ENCODE measurements around the gene CTSL.

DNA sequence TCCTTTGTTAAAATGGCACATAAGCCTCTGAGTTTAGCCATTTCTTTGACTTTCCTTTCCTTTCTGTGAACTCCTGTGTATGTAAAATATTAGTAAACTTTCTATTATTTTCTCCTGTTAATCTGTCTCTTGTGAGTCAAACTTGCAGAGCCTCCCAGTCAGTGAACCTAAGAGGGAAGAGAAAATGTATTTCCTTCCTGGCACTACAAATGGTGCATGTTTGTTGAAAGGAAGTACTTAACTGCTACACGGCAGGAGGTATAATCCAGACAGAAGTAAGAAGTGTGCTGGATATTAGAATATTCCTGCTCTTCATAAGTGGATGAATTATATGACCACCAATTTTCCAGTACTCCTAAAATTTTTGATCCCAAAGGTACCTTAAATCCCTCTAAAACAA lies 23.0 kb downstream of the CTSL start:
- TF ChIP-seq, protein P1, sequence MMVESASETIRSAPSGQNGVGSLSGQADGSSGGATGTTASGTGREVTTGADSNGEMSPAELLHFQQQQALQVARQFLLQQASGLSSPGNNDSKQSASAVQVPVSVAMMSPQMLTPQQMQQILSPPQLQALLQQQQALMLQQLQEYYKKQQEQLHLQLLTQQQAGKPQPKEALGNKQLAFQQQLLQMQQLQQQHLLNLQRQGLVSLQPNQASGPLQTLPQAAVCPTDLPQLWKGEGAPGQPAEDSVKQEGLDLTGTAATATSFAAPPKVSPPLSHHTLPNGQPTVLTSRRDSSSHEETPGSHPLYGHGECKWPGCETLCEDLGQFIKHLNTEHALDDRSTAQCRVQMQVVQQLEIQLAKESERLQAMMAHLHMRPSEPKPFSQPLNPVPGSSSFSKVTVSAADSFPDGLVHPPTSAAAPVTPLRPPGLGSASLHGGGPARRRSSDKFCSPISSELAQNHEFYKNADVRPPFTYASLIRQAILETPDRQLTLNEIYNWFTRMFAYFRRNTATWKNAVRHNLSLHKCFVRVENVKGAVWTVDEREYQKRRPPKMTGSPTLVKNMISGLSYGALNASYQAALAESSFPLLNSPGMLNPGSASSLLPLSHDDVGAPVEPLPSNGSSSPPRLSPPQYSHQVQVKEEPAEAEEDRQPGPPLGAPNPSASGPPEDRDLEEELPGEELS (CRISPR knock-in tag; IDR thresholded peaks at IDR 0.05), result no peak
- TF ChIP-seq E2F1 (CRISPR knock-in tag; IDR thresholded peaks at IDR 0.05), result no peak
- no peak for TF ChIP-seq ZNF396 (CRISPR knock-in tag; IDR thresholded peaks at IDR 0.05; ENCODE audit: borderline replicate concordance)
- TF ChIP-seq, protein P2, sequence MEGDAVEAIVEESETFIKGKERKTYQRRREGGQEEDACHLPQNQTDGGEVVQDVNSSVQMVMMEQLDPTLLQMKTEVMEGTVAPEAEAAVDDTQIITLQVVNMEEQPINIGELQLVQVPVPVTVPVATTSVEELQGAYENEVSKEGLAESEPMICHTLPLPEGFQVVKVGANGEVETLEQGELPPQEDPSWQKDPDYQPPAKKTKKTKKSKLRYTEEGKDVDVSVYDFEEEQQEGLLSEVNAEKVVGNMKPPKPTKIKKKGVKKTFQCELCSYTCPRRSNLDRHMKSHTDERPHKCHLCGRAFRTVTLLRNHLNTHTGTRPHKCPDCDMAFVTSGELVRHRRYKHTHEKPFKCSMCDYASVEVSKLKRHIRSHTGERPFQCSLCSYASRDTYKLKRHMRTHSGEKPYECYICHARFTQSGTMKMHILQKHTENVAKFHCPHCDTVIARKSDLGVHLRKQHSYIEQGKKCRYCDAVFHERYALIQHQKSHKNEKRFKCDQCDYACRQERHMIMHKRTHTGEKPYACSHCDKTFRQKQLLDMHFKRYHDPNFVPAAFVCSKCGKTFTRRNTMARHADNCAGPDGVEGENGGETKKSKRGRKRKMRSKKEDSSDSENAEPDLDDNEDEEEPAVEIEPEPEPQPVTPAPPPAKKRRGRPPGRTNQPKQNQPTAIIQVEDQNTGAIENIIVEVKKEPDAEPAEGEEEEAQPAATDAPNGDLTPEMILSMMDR (IDR thresholded peaks at IDR 0.05), result no peak
- TF ChIP-seq NFYB (CRISPR knock-in tag; conservative IDR thresholded peaks at IDR 0.05; ENCODE audit: low read depth), result no peak
- TF ChIP-seq JUN (CRISPR knock-in tag; IDR thresholded peaks at IDR 0.05), result no peak
- TF ChIP-seq IRF2 (CRISPR knock-in tag; IDR thresholded peaks at IDR 0.05; ENCODE audit: borderline replicate concordance, low read depth), result no peak
- TF ChIP-seq ZNF232 (CRISPR knock-in tag; IDR thresholded peaks at IDR 0.05), result no peak
- TF ChIP-seq ATF3 (CRISPR knock-in tag; conservative IDR thresholded peaks at IDR 0.05), result no peak
- TF ChIP-seq ERG (CRISPR knock-in tag; IDR thresholded peaks at IDR 0.05), result no peak
- TF ChIP-seq AFF4 (CRISPR knock-in tag; IDR thresholded peaks at IDR 0.05; ENCODE audit: borderline replicate concordance), result no peak
- TF ChIP-seq, protein P3, sequence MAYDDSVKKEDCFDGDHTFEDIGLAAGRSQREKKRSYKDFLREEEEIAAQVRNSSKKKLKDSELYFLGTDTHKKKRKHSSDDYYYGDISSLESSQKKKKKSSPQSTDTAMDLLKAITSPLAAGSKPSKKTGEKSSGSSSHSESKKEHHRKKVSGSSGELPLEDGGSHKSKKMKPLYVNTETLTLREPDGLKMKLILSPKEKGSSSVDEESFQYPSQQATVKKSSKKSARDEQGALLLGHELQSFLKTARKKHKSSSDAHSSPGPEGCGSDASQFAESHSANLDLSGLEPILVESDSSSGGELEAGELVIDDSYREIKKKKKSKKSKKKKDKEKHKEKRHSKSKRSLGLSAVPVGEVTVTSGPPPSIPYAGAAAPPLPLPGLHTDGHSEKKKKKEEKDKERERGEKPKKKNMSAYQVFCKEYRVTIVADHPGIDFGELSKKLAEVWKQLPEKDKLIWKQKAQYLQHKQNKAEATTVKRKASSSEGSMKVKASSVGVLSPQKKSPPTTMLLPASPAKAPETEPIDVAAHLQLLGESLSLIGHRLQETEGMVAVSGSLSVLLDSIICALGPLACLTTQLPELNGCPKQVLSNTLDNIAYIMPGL (CRISPR knock-in tag; IDR thresholded peaks at IDR 0.05), result no peak
- no peak for TF ChIP-seq NFE2L1 (CRISPR knock-in tag; IDR thresholded peaks at IDR 0.05)
- TF ChIP-seq TCF7 (CRISPR knock-in tag; IDR thresholded peaks at IDR 0.05; ENCODE audit: low read depth), result no peak

Measured in WTC11 (cell line).